ENCODE data around the gene SLC9A3.

SLC9A3 gene

DNA sequence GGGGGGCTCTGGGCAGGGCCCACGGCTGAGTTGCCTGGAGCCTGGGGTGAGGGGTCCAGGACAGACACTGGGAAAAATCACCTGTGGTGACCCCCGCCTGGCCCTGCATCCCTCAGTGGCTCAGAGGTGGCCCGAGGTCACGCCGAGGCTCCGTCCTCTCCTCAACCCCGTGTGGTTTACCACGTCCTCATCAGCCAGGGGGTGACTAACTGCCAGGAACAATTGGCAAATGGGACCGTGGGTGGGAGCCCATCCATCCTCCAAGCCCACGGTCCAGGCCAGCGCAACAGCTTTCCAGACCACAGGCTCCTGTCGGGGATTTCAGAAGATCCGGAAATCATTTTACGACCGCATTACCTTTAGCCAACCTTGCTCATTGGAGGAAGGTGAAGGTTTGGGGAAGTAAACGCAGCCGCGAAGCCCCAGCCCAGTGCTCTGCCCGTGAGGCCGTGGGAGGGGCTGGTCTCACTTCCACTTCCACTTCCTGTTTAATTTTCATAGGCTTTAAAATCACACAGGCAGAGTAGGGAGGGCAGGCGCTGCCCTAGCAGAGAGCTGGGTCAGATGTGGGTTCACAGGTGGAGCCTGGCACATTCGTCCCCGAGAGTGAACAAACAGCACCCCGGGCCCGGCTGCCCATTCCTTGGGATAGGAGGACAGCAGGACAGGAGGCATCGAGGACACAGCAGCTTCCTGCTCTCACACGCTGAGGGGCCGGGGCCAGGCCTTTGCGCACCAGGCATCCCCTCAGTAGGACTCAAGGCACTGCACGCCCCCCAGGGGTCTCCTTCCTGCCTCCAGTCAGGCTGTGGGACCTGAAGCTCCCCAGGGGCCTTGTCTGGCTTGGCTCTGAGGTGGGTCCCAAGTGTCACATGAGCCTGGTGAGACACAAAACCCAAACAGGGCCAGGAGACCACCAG, 19.8 kb upstream of the SLC9A3 start:
- H3K9ac ChIP-seq (ENCODE audit: low read depth, low read length), result no peak overlapping the region
- H3K27me3 ChIP-seq (ENCODE audit: control insufficient read depth, insufficient read depth, low read length), result no peaks in the 10 kb centered on the region
- no peak overlapping the region for H3K27ac ChIP-seq (ENCODE audit: low read depth, low read length)
- no peak overlapping the region for H3K4me3 ChIP-seq (ENCODE audit: low read depth, low read length)
- no peaks in the 10 kb centered on the region for H3K9me3 ChIP-seq (ENCODE audit: control insufficient read depth, insufficient read depth, low read length)
- H3K4me1 ChIP-seq (ENCODE audit: control insufficient read depth, insufficient read depth, low read length), result no peaks in the 10 kb centered on the region
- H3K36me3 ChIP-seq (ENCODE audit: control insufficient read depth, insufficient read depth, low read length), result no peaks in the 10 kb centered on the region

DNA sequence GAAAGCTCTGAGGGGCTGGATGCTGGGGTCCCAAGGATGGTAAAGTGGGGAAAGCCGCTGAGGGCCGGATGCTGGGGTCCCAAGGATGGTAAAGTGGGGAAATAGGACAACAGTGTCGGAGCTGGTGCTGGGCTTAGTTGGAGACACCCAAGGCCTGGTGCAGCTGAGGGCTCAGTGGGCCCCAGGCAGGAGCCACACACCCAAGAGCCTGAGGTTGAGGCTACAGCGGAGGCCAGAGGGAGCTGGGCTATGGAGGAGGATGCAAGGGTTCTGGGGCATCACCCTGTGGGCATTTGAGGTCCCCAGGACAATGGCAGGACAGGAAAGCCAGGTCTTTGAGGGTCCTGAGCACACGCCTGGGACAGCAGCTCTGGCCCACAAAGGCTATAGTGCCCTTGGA, 19.1 kb upstream of the SLC9A3 start:
- Histone ChIP-seq H3K9me3 (ENCODE audit: control insufficient read depth, insufficient read depth, low read length) (no peaks in the 10 kb centered on the region), H3K27me3 (ENCODE audit: control insufficient read depth, insufficient read depth, low read length) (no peaks in the 10 kb centered on the region), H3K27ac (ENCODE audit: low read depth, low read length) (no peak overlapping the region), H3K9ac (ENCODE audit: low read depth, low read length) (no peak overlapping the region), H3K36me3 (ENCODE audit: control insufficient read depth, insufficient read depth, low read length) (no peaks in the 10 kb centered on the region), H3K4me1 (ENCODE audit: control insufficient read depth, insufficient read depth, low read length) (no peaks in the 10 kb centered on the region), H3K4me3 (ENCODE audit: low read depth, low read length) (no peak overlapping the region)

DNA sequence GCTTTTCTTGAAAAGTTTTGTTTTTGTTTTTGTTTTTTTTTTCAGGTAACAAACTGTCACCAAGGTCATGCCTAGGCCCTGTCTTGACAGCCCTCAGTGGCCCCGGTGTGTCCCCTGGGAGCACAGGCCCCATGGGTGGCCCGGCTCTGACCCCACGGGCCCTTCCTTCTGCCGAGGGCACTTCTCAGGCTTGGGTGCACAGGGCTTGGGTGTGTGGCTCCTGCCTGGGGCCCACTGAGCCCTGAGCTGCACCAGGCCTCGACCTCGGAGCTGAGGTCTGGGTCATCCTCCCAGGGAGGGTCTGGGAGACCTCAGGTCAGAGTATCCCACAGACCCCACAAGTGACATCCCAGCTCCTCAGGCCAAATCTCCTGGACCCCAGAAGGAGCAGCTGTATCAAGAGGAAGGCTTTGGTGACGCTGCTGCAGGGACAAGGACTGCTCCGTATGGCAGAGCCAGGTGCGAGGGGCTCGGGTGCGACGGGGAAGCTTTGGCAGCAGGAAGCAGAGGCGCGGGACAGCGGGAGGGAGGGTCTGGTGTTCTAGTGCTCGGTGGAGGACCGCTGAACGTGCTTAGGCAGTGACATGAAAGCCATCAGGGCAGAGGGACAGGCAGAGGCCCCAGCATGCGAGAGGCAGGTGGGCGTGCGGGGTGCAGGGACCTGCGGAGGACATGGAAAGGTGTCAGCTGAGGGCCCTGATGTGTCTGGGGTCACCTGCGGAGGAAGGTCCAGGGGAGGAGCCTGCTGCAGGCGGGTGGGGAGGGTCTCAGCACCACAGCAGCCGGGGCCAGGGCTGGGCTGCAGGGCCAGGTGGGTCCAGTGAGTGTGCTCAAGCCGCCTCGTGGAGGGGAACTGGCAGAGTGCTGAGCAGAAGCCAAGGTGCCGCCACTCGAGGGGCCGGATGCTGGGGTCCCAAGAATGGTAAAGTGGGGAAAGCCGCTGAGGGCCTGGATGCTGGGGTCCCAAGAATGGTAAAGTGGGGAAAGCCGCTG, 18.4 kb upstream of the SLC9A3 start:
- H3K9me3 ChIP-seq (ENCODE audit: control insufficient read depth, insufficient read depth, low read length), result no peaks in the 10 kb centered on the region
- H3K9ac ChIP-seq (ENCODE audit: low read depth, low read length), result no peak overlapping the region
- no peaks in the 10 kb centered on the region for H3K4me1 ChIP-seq (ENCODE audit: control insufficient read depth, insufficient read depth, low read length)
- no peaks in the 10 kb centered on the region for H3K27me3 ChIP-seq (ENCODE audit: control insufficient read depth, insufficient read depth, low read length)
- H3K36me3 ChIP-seq (ENCODE audit: control insufficient read depth, insufficient read depth, low read length), result no peaks in the 10 kb centered on the region
- no peak overlapping the region for H3K4me3 ChIP-seq (ENCODE audit: low read depth, low read length)
- H3K27ac ChIP-seq (ENCODE audit: low read depth, low read length), result no peak overlapping the region

DNA sequence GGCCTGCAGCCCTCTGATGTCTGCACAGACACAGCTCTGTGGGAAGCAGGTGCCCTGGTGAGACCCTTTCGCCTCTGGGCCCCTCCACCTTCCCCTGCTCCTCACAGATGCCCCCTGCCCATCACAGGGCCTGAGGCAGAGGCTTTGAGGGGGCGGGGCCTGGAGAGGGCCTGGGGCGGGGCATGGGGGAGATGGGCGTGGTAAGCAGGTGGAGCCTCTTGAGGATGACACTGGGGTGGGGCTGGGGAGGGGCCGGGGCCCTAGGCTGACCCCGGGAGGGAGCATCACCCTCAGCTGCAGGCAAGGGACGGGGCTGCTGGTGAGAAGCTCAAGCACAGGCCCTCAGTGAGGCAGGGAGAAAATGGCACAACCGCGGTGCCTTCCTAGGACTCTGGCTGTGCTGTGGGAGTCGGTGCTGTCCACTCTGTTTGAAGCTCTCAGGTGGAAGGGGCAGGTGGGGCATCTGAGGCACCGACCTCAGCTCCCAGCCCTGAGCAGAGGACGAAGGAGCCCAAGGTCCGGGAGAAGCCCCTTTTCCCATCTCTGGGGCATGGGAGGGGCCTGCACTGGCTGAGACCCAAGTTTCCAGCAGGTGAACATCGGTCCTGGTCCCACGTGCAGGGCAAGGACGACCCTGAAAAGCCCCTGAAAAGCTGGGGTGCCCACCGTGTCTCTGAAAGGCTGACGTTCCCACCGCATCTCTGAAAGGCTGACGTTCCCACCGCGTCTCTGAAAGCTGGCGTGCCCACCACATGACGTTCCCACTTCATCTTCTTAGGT, 17.5 kb upstream of the SLC9A3 start:
- Histone ChIP-seq H3K4me3 (ENCODE audit: low read depth, low read length) (no peak overlapping the region), H3K9me3 (ENCODE audit: control insufficient read depth, insufficient read depth, low read length) (no peaks in the 10 kb centered on the region), H3K27ac (ENCODE audit: low read depth, low read length) (no peak overlapping the region), H3K4me1 (ENCODE audit: control insufficient read depth, insufficient read depth, low read length) (no peaks in the 10 kb centered on the region), H3K27me3 (ENCODE audit: control insufficient read depth, insufficient read depth, low read length) (no peaks in the 10 kb centered on the region), H3K9ac (ENCODE audit: low read depth, low read length) (no peak overlapping the region), H3K36me3 (ENCODE audit: control insufficient read depth, insufficient read depth, low read length) (no peaks in the 10 kb centered on the region)

GRCh38 chr5:540906-541538, 16.8 kb upstream of the SLC9A3 start:
- Histone ChIP-seq H3K36me3 (ENCODE audit: control insufficient read depth, insufficient read depth, low read length) (no peaks in the 10 kb centered on the region), H3K27me3 (ENCODE audit: control insufficient read depth, insufficient read depth, low read length) (no peaks in the 10 kb centered on the region), H3K27ac (ENCODE audit: low read depth, low read length) (no peak overlapping the region), H3K9ac (ENCODE audit: low read depth, low read length) (no peak overlapping the region), H3K9me3 (ENCODE audit: control insufficient read depth, insufficient read depth, low read length) (no peaks in the 10 kb centered on the region), H3K4me1 (ENCODE audit: control insufficient read depth, insufficient read depth, low read length) (no peaks in the 10 kb centered on the region), H3K4me3 (ENCODE audit: low read depth, low read length) (no peak overlapping the region)

- H3K27ac ChIP-seq (ENCODE audit: low read depth, low read length), result no peak overlapping the region
- H3K9ac ChIP-seq (ENCODE audit: low read depth, low read length), result no peak overlapping the region
- H3K36me3 ChIP-seq (ENCODE audit: control insufficient read depth, insufficient read depth, low read length), result no peaks in the 10 kb centered on the region
- H3K4me1 ChIP-seq (ENCODE audit: control insufficient read depth, insufficient read depth, low read length), result no peaks in the 10 kb centered on the region
- H3K9me3 ChIP-seq (ENCODE audit: control insufficient read depth, insufficient read depth, low read length), result no peaks in the 10 kb centered on the region
- H3K4me3 ChIP-seq (ENCODE audit: low read depth, low read length), result no peak overlapping the region
- H3K27me3 ChIP-seq (ENCODE audit: control insufficient read depth, insufficient read depth, low read length), result no peaks in the 10 kb centered on the region
Observed at GRCh38 chr5:540071-540905, 16.0 kb upstream of the SLC9A3 start.

GRCh38 chr5:539469-540070, 15.3 kb upstream of the SLC9A3 start:
- no peaks in the 10 kb centered on the region for H3K9me3 ChIP-seq (ENCODE audit: control insufficient read depth, insufficient read depth, low read length)
- no peaks in the 10 kb centered on the region for H3K4me1 ChIP-seq (ENCODE audit: control insufficient read depth, insufficient read depth, low read length)
- no peak overlapping the region for H3K27ac ChIP-seq (ENCODE audit: low read depth, low read length)
- H3K36me3 ChIP-seq (ENCODE audit: control insufficient read depth, insufficient read depth, low read length), result no peaks in the 10 kb centered on the region
- H3K27me3 ChIP-seq (ENCODE audit: control insufficient read depth, insufficient read depth, low read length), result no peaks in the 10 kb centered on the region
- no peak overlapping the region for H3K9ac ChIP-seq (ENCODE audit: low read depth, low read length)
- H3K4me3 ChIP-seq (ENCODE audit: low read depth, low read length), result no peak overlapping the region

DNA sequence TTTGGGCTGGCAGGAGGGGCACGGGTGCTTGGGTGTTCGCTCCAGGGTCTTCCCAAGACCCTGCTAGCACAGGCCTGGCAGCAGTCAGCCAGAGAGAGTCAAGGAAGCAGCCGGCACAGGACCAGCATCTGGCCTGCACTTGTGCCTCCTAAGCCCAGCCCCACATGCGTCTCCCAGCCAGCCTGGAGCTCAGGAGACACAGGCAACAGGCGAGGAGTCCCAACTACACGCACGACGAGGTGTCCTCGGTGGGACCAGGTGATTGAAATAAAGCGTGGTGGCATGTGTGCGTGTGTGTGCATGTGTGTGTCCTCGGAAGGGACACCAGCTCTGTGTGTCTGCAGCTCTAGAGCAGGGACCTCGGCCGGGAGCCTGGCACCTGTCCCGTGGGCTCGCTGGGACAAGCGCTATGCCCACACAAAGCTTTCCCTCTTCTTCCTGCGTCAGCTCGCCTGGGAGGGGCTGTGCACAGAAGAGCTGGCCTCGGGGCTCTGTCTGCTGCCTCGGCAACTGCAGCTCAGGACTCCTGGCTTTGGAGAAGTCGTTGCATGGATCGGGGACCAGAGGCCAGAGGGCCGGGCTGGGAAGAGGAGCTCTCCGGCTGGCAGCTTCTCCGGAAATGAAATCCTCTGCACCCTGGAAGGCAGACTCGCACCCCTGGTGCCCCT, 14.7 kb upstream of the SLC9A3 start:
- Histone ChIP-seq H3K9ac (ENCODE audit: low read depth, low read length) (no peak overlapping the region), H3K9me3 (ENCODE audit: control insufficient read depth, insufficient read depth, low read length) (no peaks in the 10 kb centered on the region), H3K4me3 (ENCODE audit: low read depth, low read length) (no peak overlapping the region), H3K36me3 (ENCODE audit: control insufficient read depth, insufficient read depth, low read length) (no peaks in the 10 kb centered on the region), H3K4me1 (ENCODE audit: control insufficient read depth, insufficient read depth, low read length) (no peaks in the 10 kb centered on the region), H3K27ac (ENCODE audit: low read depth, low read length) (no peak overlapping the region), H3K27me3 (ENCODE audit: control insufficient read depth, insufficient read depth, low read length) (no peaks in the 10 kb centered on the region)

- Histone ChIP-seq H3K4me3 (ENCODE audit: low read depth, low read length) (no peak overlapping the region), H3K36me3 (ENCODE audit: control insufficient read depth, insufficient read depth, low read length) (no peaks in the 10 kb centered on the region), H3K9me3 (ENCODE audit: control insufficient read depth, insufficient read depth, low read length) (no peaks in the 10 kb centered on the region), H3K4me1 (ENCODE audit: control insufficient read depth, insufficient read depth, low read length) (no peaks in the 10 kb centered on the region), H3K9ac (ENCODE audit: low read depth, low read length) (no peak overlapping the region), H3K27me3 (ENCODE audit: control insufficient read depth, insufficient read depth, low read length) (no peaks in the 10 kb centered on the region; the same call in 1 of the 2 replicates), H3K27ac (ENCODE audit: low read depth, low read length) (no peak overlapping the region)
Observed at GRCh38 chr5:538271-538771, 14.1 kb upstream of the SLC9A3 start.
